ENCODE data around the gene GSTT2. TPM values are rescaled to one million over a fixed set of nuclear protein-coding genes. Genes with fewer than 3 reads are reported as not detected.
"Not testable (repeated sequence)": the region's sequence is repeated elsewhere in the genome, so short reads cannot be mapped to it uniquely, and the experiment has no call there.

Gene GSTT2
- total and polyA plus RNA-seq, 2 donors (not counting 3 experiments of a cell fraction or from before 2014, with no cell fraction given): 3.0 TPM; not detected in 1

- H3K4me3 ChIP-seq (replicated peaks in 1 of 3; ENCODE audit: insufficient read depth in 1 of 3, low read depth in 1 of 3, low read length in 3 of 3); FAIRE-seq; H3K27ac ChIP-seq (ENCODE audit: insufficient read depth, low read depth, low read length); DNase-seq (ENCODE audit: low read depth, low spot score); H3K4me1 ChIP-seq (ENCODE audit: control insufficient read depth, extremely low read depth, insufficient read depth, low read length); H3K9me1 ChIP-seq (replicated peaks; ENCODE audit: control insufficient read depth, extremely low read depth, insufficient read depth, low read length); H3K4me2 ChIP-seq (ENCODE audit: insufficient read depth, low read length); intact Hi-C loops (cut with micrococcal nuclease); H3K27me3 ChIP-seq (ENCODE audit: control insufficient read depth in 2 of 2, insufficient read depth in 2 of 2, low read length in 2 of 2); H4K20me1 ChIP-seq (replicated peaks; ENCODE audit: control insufficient read depth, extremely low read depth, insufficient read depth, low read length); POLR2A ChIA-PET; H3K9me3 ChIP-seq (replicated peaks; ENCODE audit: control insufficient read depth, insufficient read depth, low read length); H3K79me2 ChIP-seq (ENCODE audit: control insufficient read depth, insufficient read depth, low read length); H2AFZ ChIP-seq (ENCODE audit: low read depth, low read length); dilution Hi-C loops (cut with MboI; ENCODE audit: extremely low pct_ligation_motif_present, low sequenced_read_pairs); H3K9ac ChIP-seq (replicated peaks; ENCODE audit: extremely low read depth, insufficient read depth, low read length); CTCF ChIA-PET: not testable (repeated sequence)
- H3K36me3 ChIP-seq (ENCODE audit: control insufficient read depth in 2 of 2, extremely low read depth in 1 of 2, insufficient read depth in 2 of 2, low read length in 2 of 2): peaks cover 2 to 12% of the 10 kb centered on the region in 2 experiments
- TSS peak; percentile 96 for BruUV-seq (replicated peaks)
These were observed 5.0 kb upstream of the GSTT2 start for GRCh38 chr22:23974836-23975352.

DNA sequence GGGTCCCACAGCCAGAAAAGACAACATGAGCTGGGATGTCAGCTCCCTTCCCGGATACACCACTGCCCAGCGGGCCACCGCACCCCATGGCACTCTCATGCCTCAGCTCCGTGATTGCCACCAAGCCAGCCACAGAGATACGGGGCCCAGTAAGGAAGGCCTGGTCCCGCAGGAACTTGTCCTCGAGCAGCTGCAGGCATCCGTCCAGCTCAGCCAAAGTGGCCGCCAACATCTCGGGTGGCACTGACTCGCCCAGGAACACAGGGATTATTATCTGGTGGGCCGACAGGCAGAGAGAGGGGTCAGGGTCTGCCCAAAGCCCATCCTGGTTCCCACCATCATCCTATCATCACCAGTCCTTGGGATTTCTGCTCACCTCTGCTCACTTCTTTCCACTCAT lies 2.6 kb upstream of the GSTT2 start:
- CTCF ChIA-PET; H3K4me3 ChIP-seq (replicated peaks in 1 of 3; ENCODE audit: insufficient read depth in 1 of 3, low read depth in 1 of 3, low read length in 3 of 3); H3K27me3 ChIP-seq (ENCODE audit: control insufficient read depth in 2 of 2, insufficient read depth in 2 of 2, low read length in 2 of 2); BruUV-seq (replicated peaks); H3K27ac ChIP-seq (ENCODE audit: insufficient read depth, low read depth, low read length); H3K36me3 ChIP-seq (ENCODE audit: control insufficient read depth in 2 of 2, extremely low read depth in 1 of 2, insufficient read depth in 2 of 2, low read length in 2 of 2); H2AFZ ChIP-seq (ENCODE audit: low read depth, low read length); H3K9ac ChIP-seq (replicated peaks; ENCODE audit: extremely low read depth, insufficient read depth, low read length); POLR2A ChIA-PET; FAIRE-seq; H3K9me3 ChIP-seq (replicated peaks; ENCODE audit: control insufficient read depth, insufficient read depth, low read length); H4K20me1 ChIP-seq (replicated peaks; ENCODE audit: control insufficient read depth, extremely low read depth, insufficient read depth, low read length); H3K4me1 ChIP-seq (ENCODE audit: control insufficient read depth, extremely low read depth, insufficient read depth, low read length); H3K79me2 ChIP-seq (ENCODE audit: control insufficient read depth, insufficient read depth, low read length); dilution Hi-C loops (cut with MboI; ENCODE audit: extremely low pct_ligation_motif_present, low sequenced_read_pairs); H3K4me2 ChIP-seq (ENCODE audit: insufficient read depth, low read length); DNase-seq (ENCODE audit: low read depth, low spot score); H3K9me1 ChIP-seq (replicated peaks; ENCODE audit: control insufficient read depth, extremely low read depth, insufficient read depth, low read length); intact Hi-C loops (cut with micrococcal nuclease): not testable (repeated sequence)

- FAIRE-seq: peak; percentile 78
These were observed 633 bp downstream of the GSTT2 start for GRCh38 chr22:23980567-23980966.

More at GRCh38 chr22:23980567-23980966, 633 bp downstream of the GSTT2 start:
- H3K4me3 ChIP-seq (replicated peaks in 1 of 3; ENCODE audit: insufficient read depth in 1 of 3, low read depth in 1 of 3, low read length in 3 of 3); dilution Hi-C loops (cut with MboI; ENCODE audit: extremely low pct_ligation_motif_present, low sequenced_read_pairs); POLR2A ChIA-PET; H3K9ac ChIP-seq (replicated peaks; ENCODE audit: extremely low read depth, insufficient read depth, low read length); H3K36me3 ChIP-seq (ENCODE audit: control insufficient read depth in 2 of 2, extremely low read depth in 1 of 2, insufficient read depth in 2 of 2, low read length in 2 of 2); BruUV-seq (replicated peaks); CTCF ChIA-PET; H3K4me1 ChIP-seq (ENCODE audit: control insufficient read depth, extremely low read depth, insufficient read depth, low read length); H3K9me3 ChIP-seq (replicated peaks; ENCODE audit: control insufficient read depth, insufficient read depth, low read length); H3K9me1 ChIP-seq (replicated peaks; ENCODE audit: control insufficient read depth, extremely low read depth, insufficient read depth, low read length); intact Hi-C loops (cut with micrococcal nuclease); DNase-seq (ENCODE audit: low read depth, low spot score); H2AFZ ChIP-seq (ENCODE audit: low read depth, low read length); H4K20me1 ChIP-seq (replicated peaks; ENCODE audit: control insufficient read depth, extremely low read depth, insufficient read depth, low read length); H3K27me3 ChIP-seq (ENCODE audit: control insufficient read depth in 2 of 2, insufficient read depth in 2 of 2, low read length in 2 of 2); H3K79me2 ChIP-seq (ENCODE audit: control insufficient read depth, insufficient read depth, low read length); H3K27ac ChIP-seq (ENCODE audit: insufficient read depth, low read depth, low read length); H3K4me2 ChIP-seq (ENCODE audit: insufficient read depth, low read length): not testable (repeated sequence)

Data from endothelial cell of umbilical vein (primary cell).